ENCODE measurements around the gene EXOC6B. TPM values are rescaled to one million over a fixed set of nuclear protein-coding genes. Genes with fewer than 3 reads are reported as not detected.

The EXOC6B gene
- total RNA-seq, 4 donors from 2014 or later = 21.0 to 57.7 (median 36.1) TPM

- H3K4me1 ChIP-seq = peaks cover 0 to 6% (median 0%) of the 10 kb centered on the region in 3 donors
- no peaks in the 10 kb centered on the region for H3K36me3 ChIP-seq
- no peaks in the 10 kb centered on the region for H3K27me3 ChIP-seq
- H3K27ac ChIP-seq = no peak overlapping the region
- no peak for DNase-seq
- TF ChIP-seq CTCF (IDR thresholded peaks at IDR 0.05) (no peak), POLR2A (IDR thresholded peaks at IDR 0.05) (no peak)
- no peak overlapping the region for H3K4me3 ChIP-seq
- intact Hi-C loops (cut with DNase I) = no loop called here
- WGBS, 2 donors = 53 to 75% methylated on average over 1 of the region's 1 CpG
- peaks cover 0 to 5% (median 0%) of the 10 kb centered on the region in 3 donors for H3K9me3 ChIP-seq
Measured at GRCh38 chr2:72412214-72412613, 413.6 kb downstream of the EXOC6B start.

- H3K4me3 ChIP-seq = no peak overlapping the region
- H3K36me3 ChIP-seq = no peaks in the 10 kb centered on the region
- H3K9me3 ChIP-seq = peaks cover 0 to 21% (median 4%) of the 10 kb centered on the region in 3 donors
- no peaks in the 10 kb centered on the region for H3K27me3 ChIP-seq
- intact Hi-C loops (cut with DNase I) = no loop called here
- H3K4me1 ChIP-seq = no peaks in the 10 kb centered on the region
- no peak overlapping the region for H3K27ac ChIP-seq
- no peak for DNase-seq
- TF ChIP-seq CTCF (IDR thresholded peaks at IDR 0.05) (no peak), POLR2A (IDR thresholded peaks at IDR 0.05) (no peak)
Measured at GRCh38 chr2:72399879-72400278, 426.0 kb downstream of the EXOC6B start.

- intact Hi-C loops (cut with DNase I) = no loop called here
- 83 to 90% methylated on average over 1 of the region's 1 CpG for WGBS, 2 donors
- TF ChIP-seq CTCF (IDR thresholded peaks at IDR 0.05) (no peak), POLR2A (IDR thresholded peaks at IDR 0.05) (no peak)
- Histone ChIP-seq H3K27ac (no peak overlapping the region), H3K9me3 (peaks cover 0 to 9% (median 5%) of the 10 kb centered on the region in 3 donors), H3K4me1 (no peaks in the 10 kb centered on the region), H3K36me3 (no peaks in the 10 kb centered on the region), H3K27me3 (no peaks in the 10 kb centered on the region), H3K4me3 (no peak overlapping the region)
- no peak for DNase-seq
Measured at GRCh38 chr2:72395096-72395495, 430.7 kb downstream of the EXOC6B start.

GRCh38 chr2:72394541-72395070 is 431.2 kb downstream of the EXOC6B start:
- TF ChIP-seq CTCF (IDR thresholded peaks at IDR 0.05) = no peak
- TF ChIP-seq POLR2A (IDR thresholded peaks at IDR 0.05) = no peak
- intact Hi-C loops (cut with DNase I) = no loop called here
- no peaks in the 10 kb centered on the region for H3K36me3 ChIP-seq
- H3K4me1 ChIP-seq = no peaks in the 10 kb centered on the region
- peaks cover 0 to 5% (median under 1%) of the 10 kb centered on the region in 3 donors for H3K9me3 ChIP-seq
- H3K4me3 ChIP-seq = no peak overlapping the region
- H3K27ac ChIP-seq = no peak overlapping the region
- DNase-seq = no peak
- no peaks in the 10 kb centered on the region for H3K27me3 ChIP-seq

GRCh38 chr2:72389447-72389846 is 436.4 kb downstream of the EXOC6B start:
- H3K4me3 ChIP-seq = no peak overlapping the region
- DNase-seq = no peak
- no peaks in the 10 kb centered on the region for H3K27me3 ChIP-seq
- no peaks in the 10 kb centered on the region for H3K4me1 ChIP-seq
- no peak overlapping the region for H3K27ac ChIP-seq
- no peak for TF ChIP-seq POLR2A (IDR thresholded peaks at IDR 0.05)
- TF ChIP-seq CTCF (IDR thresholded peaks at IDR 0.05) = no peak
- peaks cover 0 to 16% (median 9%) of the 10 kb centered on the region in 3 donors for H3K9me3 ChIP-seq
- intact Hi-C loops (cut with DNase I) = no loop called here
- H3K36me3 ChIP-seq = no peaks in the 10 kb centered on the region
- 77 to 89% methylated on average over 2 of the region's 2 CpGs for WGBS, 2 donors

Data from esophagus squamous epithelium (tissue), 5 donors.